K562 (cell line): ENCODE measurements around the gene CHPF2. TPM values are rescaled to one million over a fixed set of nuclear protein-coding genes. Genes with fewer than 3 reads are reported as not detected.

Source experiments
- HIVEP1 ChIP-seq: fragments of 250-450 bp; sonication (Bioruptor Pico); IDR thresholded peaks from 2 replicates; pipeline ENCODE4 v1.4.0; 2020; ENCODE audit warnings: mild to moderate bottlenecking
- JUND ChIP-seq, 2 experiments: IDR thresholded peaks; 2 replicates in 1 of 2; 3 replicates in 1 of 2; pipeline ENCODE4 v1.6.1; 2011; ENCODE audit warnings: borderline replicate concordance in 2 of 2, low read depth in 2 of 2, low read length in 2 of 2, improper control_type of control experiment in 1 of 2, missing biosample characterization in 1 of 2, missing genetic modification characterization in 1 of 2, missing genetic modification reagents in 1 of 2
- LCOR ChIP-seq: sonication (generic); formaldehyde crosslinking; IDR thresholded peaks from 2 replicates; pipeline ENCODE4 v1.8.0; 2022; ENCODE audit warnings: mild to moderate bottlenecking, missing genetic modification reagents
- POLR3A ChIP-seq: IDR thresholded peaks from 2 replicates; pipeline ENCODE4 v1.6.1; 2011; ENCODE audit warnings: borderline replicate concordance, mild to moderate bottlenecking, moderate library complexity; ENCODE audit not compliant: insufficient read length, insufficient read depth; ENCODE audit errors: extremely low read depth
- RB1 ChIP-seq: fragments of 450-650 bp; IDR thresholded peaks from 2 replicates; pipeline ENCODE4 v1.6.1; 2017; ENCODE audit warnings: low read depth, mild to moderate bottlenecking
- RFX7 ChIP-seq: fragments of 250-450 bp; sonication (Bioruptor Pico); IDR thresholded peaks from 2 replicates; pipeline ENCODE4 v1.5.1; 2021; ENCODE audit warnings: mild to moderate bottlenecking
- SMARCA5 ChIP-seq: fragments of 450-650 bp; IDR thresholded peaks from 2 replicates; pipeline ENCODE4 v1.6.1; 2016
- SMARCE1 ChIP-seq: fragments of 450-650 bp; IDR thresholded peaks from 2 replicates; pipeline ENCODE4 v1.7.1; 2016; ENCODE audit warnings: mild to moderate bottlenecking
- SNIP1 ChIP-seq: fragments of 450-650 bp; IDR thresholded peaks from 2 replicates; pipeline ENCODE4 v1.7.1; 2017; ENCODE audit warnings: low read depth, mild to moderate bottlenecking
- TEAD4 ChIP-seq, 2 experiments: sonication (generic) in 1 of 2; formaldehyde crosslinking in 1 of 2; IDR thresholded peaks; 2 replicates each; pipeline versions ENCODE4 v1.6.1 to v1.8.0; 2012 to 2022; ENCODE audit warnings: borderline replicate concordance in 1 of 2, inconsistent platforms in 1 of 2, low read length in 1 of 2, mild to moderate bottlenecking in 1 of 2, missing genetic modification reagents in 1 of 2
- USF1 ChIP-seq: sonication (generic); formaldehyde crosslinking; IDR thresholded peaks from 2 replicates; pipeline ENCODE4 v1.9.0; 2022; ENCODE audit warnings: mild to moderate bottlenecking, missing genetic modification reagents
- ZBTB34 ChIP-seq: fragments of 250-450 bp; sonication (Bioruptor Pico); IDR thresholded peaks from 2 replicates; pipeline ENCODE4 v1.8.0; 2021; ENCODE audit warnings: mild to moderate bottlenecking, moderate library complexity
- ZNF586 ChIP-seq: fragments of 450-650 bp; formaldehyde crosslinking; conservative IDR thresholded peaks from 2 replicates; pipeline ENCODE4 v1.4.0; 2020; ENCODE audit warnings: mild to moderate bottlenecking, moderate library complexity
- ZNF780A ChIP-seq: fragments of 250-450 bp; sonication (Bioruptor Pico); IDR thresholded peaks from 2 replicates; pipeline ENCODE4 v1.5.0; 2021; ENCODE audit warnings: mild to moderate bottlenecking
- polyA plus RNA-seq, 8 experiments: library from polyadenylated mRNA; depleted of rRNA in 4 of 8; stranded (reverse) in 5 of 8; unstranded in 3 of 8; fragments of >200 nt; fragmentation: Nextera tagmentation in 2 of 8; fragmentation: Illumina TruSeq in 1 of 8; extraction: Ambion mirVana in 2 of 8; extraction: Trizol in 1 of 8; gene quantifications; 2 replicates each; pipeline versions ENCODE4 v1.2.1 to v1.2.3, GENCODE V29; 2011 to 2014; ENCODE audit warnings: inconsistent platforms in 1 of 8, missing spikeins in 1 of 8
- total RNA-seq, 7 experiments: library from RNA; depleted of rRNA in 6 of 7; stranded (reverse); fragments of >200 nt in 6 of 7; fragmentation: Illumina TruSeq in 2 of 7; extraction: Trizol in 2 of 7; gene quantifications; 2 replicates each; pipeline versions ENCODE4 v1.2.1 to v1.2.3, GENCODE V29; 2011 to 2021; ENCODE audit warnings: low replicate concordance in 1 of 7
- TF ChIP-seq, protein P1 (sequence below): fragments of 450-650 bp; formaldehyde crosslinking; IDR thresholded peaks from 2 replicates; pipeline ENCODE4 v1.4.0; 2020; ENCODE audit warnings: mild to moderate bottlenecking
- TF ChIP-seq, protein P2 (sequence below), 2 experiments: fragments of 450-650 bp; IDR thresholded peaks; 2 replicates each; pipeline ENCODE4 v1.6.1; 2016; ENCODE audit warnings: mild to moderate bottlenecking in 2 of 2, borderline replicate concordance in 1 of 2, low read depth in 1 of 2, moderate library complexity in 1 of 2

The CHPF2 gene
- total and polyA plus RNA-seq, 9 of the 15 experiments (the other 6 are each of a cell fraction or from before 2014, with no cell fraction given), result 0.08 to 32.8 (median 10.5) TPM

DNA sequence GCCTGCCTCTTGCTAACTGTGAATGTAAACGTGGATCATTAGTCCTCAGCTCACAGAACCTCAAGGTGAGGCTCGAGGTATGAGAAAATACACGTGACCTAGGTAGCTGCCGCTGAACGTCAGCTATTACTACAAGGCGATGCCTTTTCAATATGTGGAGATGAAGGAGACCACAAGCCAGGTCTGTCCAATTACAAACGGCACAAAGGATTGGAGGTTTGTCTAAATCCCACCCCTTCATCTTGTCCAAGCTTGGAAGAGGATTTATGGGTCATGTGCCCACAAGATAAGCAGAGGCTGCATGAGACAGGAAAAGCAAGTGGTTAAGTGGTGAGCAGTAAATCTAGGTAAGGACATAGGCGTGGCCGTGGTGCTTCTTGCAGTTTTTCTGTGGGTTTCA lies 25.4 kb upstream of the CHPF2 start (continued):
- TF ChIP-seq, protein P1, sequence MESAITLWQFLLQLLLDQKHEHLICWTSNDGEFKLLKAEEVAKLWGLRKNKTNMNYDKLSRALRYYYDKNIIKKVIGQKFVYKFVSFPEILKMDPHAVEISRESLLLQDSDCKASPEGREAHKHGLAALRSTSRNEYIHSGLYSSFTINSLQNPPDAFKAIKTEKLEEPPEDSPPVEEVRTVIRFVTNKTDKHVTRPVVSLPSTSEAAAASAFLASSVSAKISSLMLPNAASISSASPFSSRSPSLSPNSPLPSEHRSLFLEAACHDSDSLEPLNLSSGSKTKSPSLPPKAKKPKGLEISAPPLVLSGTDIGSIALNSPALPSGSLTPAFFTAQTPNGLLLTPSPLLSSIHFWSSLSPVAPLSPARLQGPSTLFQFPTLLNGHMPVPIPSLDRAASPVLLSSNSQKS (CRISPR knock-in tag), result no peak
- peak; percentile 71; the same call in 1 of the 2 replicates for TF ChIP-seq SMARCE1
- TF ChIP-seq SNIP1, result no peak
- no peak for TF ChIP-seq HIVEP1
- no peak for TF ChIP-seq RFX7 (CRISPR knock-in tag)
- TF ChIP-seq SMARCA5, result no peak
- peak; percentile 94 for TF ChIP-seq USF1 (CRISPR knock-in tag)
- no peak for TF ChIP-seq ZNF586
- no peak for TF ChIP-seq ZBTB34 (CRISPR knock-in tag)
- TF ChIP-seq JUND (IDR thresholded peaks at IDR 0.05; ENCODE audit: borderline replicate concordance, low read depth, low read length), result peak; percentile 55
- no peak; the same call in 2 of the 3 replicates for TF ChIP-seq JUND (tag; IDR thresholded peaks at IDR 0.05; ENCODE audit: borderline replicate concordance, low read depth, low read length)
- TF ChIP-seq, protein P2, sequence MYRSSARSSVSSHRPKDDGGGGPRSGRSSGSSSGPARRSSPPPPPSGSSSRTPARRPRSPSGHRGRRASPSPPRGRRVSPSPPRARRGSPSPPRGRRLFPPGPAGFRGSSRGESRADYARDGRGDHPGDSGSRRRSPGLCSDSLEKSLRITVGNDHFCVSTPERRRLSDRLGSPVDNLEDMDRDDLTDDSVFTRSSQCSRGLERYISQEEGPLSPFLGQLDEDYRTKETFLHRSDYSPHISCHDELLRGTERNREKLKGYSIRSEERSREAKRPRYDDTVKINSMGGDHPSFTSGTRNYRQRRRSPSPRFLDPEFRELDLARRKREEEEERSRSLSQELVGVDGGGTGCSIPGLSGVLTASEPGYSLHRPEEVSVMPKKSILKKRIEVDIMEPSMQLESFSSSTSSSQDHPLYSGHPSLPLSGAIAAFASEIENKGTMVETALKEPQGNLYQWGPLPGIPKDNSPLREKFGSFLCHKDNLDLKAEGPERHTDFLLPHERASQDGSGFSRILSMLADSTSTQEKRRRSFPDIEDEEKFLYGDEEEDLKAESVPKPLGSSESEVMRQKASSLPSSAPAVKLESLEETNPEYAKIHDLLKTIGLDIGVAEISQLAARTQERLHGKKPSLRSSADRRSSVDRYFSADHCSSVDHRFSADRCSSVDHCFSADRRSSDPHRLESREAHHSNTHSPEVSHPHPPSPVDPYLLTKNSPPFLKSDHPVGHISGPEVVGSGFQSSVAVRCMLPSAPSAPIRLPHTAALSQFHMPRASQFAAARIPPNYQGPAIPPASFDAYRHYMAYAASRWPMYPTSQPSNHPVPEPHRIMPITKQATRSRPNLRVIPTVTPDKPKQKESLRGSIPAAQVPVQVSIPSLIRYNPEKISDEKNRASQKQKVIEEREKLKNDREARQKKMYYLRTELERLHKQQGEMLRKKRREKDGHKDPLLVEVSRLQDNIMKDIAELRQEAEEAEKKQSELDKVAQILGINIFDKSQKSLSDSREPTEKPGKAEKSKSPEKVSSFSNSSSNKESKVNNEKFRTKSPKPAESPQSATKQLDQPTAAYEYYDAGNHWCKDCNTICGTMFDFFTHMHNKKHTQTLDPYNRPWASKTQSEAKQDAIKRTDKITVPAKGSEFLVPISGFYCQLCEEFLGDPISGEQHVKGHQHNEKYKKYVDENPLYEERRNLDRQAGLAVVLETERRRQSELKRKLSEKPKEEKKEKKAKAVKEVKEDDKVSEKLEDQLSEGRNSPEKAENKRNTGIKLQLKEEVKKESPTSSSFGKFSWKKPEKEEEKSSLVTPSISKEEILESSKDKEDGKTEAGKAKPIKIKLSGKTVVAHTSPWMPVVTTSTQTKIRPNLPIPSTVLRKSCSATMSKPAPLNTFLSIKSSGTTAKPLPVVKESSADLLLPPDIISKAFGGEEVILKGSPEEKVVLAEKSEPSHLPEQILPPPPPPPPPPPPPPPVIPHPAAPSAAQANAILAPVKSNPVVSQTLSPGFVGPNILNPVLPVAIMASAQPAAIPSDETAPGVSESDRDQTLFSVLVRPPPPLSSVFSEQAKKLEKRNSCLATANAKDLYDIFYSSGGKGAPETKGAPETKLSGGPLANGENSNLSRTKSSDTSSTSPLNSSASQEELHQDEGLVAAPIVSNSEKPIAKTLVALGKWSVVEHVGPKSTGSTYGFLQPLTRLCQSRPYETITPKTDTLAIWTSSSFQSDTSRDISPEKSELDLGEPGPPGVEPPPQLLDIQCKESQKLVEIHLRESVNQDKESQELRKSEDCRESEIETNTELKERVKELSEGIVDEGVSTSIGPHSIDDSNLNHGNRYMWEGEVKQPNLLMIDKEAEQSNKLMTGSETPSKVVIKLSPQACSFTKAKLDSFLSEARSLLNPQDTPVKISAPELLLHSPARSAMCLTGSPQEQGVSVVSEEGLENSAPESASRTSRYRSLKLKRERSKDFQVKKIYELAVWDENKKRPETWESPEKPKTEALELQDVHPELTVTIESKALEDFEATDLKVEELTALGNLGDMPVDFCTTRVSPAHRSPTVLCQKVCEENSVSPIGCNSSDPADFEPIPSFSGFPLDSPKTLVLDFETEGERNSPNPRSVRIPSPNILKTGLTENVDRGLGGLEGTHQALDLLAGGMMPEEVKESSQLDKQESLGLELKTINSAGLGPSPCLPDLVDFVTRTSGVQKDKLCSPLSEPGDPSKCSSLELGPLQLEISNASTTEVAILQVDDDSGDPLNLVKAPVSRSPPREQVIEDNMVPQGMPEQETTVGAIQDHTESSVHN (IDR thresholded peaks at IDR 0.05; ENCODE audit: borderline replicate concordance in 1 of 2, low read depth in 1 of 2), result no peak
- TF ChIP-seq ZNF780A (CRISPR knock-in tag), result no peak
- 0 out of 2 replicates have a peak, but pooled peaks have one; percentile 23 for TF ChIP-seq RB1
- no peak for TF ChIP-seq POLR3A
- TF ChIP-seq LCOR (CRISPR knock-in tag), result peak; percentile 69; the same call in 1 of the 2 replicates
- TF ChIP-seq TEAD4 (IDR thresholded peaks at IDR 0.05; ENCODE audit: low read length), result peak; percentile 90
- no peak for TF ChIP-seq TEAD4 (CRISPR knock-in tag; IDR thresholded peaks at IDR 0.05; ENCODE audit: borderline replicate concordance)
